Measurements from ENCODE around the gene RADX.

The RADX gene

GRCh38 chrX:106692425-106693065 is 80.8 kb downstream of the RADX start:
- DNase-seq = no peak

- DNase-seq = no peak
Measured at GRCh38 chrX:106696502-106696901, 84.7 kb downstream of the RADX start.

- DNase-seq = no peak
Measured at GRCh38 chrX:106698693-106699092, 86.9 kb downstream of the RADX start.

GRCh38 chrX:106702636-106703035 is 90.9 kb downstream of the RADX start:
- no peak for DNase-seq

GRCh38 chrX:106706466-106706865 is 94.7 kb downstream of the RADX start:
- DNase-seq = no peak

GRCh38 chrX:106707771-106708454 is 96.1 kb downstream of the RADX start:
- DNase-seq = no peak

- no peak for DNase-seq
Measured at GRCh38 chrX:106710771-106711170, 99.0 kb downstream of the RADX start.

GRCh38 chrX:106711375-106711774 is 99.6 kb downstream of the RADX start:
- no peak for DNase-seq

- no peak for DNase-seq
Measured at GRCh38 chrX:106716004-106716403, 104.2 kb downstream of the RADX start.

GRCh38 chrX:106716463-106716862 is 104.7 kb downstream of the RADX start:
- DNase-seq = no peak

GRCh38 chrX:106718709-106719108 is 106.9 kb downstream of the RADX start:
- DNase-seq = no peak

- no peak for DNase-seq
Measured at GRCh38 chrX:106725931-106726330, 114.2 kb downstream of the RADX start.

GRCh38 chrX:106726485-106727437 is 115.0 kb downstream of the RADX start, which contains the start of gene RNF128:
Gene RNF128, plus strand, starts transcription at chrX:106726701. Its CDS starts 213 bp downstream, at chrX:106726914.
- DNase-seq = no peak

- DNase-seq = no peak
Measured at GRCh38 chrX:106728337-106728736, 116.6 kb downstream of the RADX start.
